Measurements from ENCODE around the gene DNAJA1.

DNA sequence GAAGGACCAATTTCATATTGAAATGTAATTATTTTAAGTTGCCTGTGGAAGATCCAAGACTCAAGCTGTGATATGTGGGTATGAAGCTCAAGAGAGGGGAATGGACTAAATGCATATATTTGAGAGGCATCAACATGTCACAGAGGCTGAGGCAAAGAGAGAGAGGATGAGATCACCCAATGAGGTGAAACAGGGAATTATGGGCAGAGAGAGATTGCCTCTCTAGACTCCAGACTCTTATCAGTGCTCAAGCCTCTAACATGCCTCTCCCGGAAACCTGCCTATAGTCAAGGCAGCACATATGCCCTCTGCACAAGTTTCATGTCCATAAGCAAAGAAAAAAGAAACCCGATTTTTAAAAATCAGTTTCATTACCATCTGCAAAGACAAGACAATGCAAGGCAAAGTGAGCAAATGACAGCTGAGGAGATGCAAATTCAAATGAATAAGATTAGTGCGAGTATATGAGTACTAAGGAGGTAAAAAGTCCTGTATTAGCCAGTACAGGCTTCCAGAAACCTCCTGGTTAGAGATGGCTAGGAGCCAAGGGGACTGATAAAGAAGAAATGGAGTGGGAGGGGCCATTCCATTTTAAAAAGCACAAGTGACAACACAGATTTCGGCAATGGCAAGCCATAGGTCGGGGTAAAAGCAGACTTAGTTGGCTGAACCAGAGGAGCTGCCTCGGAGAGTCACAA, 33.0 kb upstream of the DNAJA1 start:
- TF ChIP-seq, protein P1, sequence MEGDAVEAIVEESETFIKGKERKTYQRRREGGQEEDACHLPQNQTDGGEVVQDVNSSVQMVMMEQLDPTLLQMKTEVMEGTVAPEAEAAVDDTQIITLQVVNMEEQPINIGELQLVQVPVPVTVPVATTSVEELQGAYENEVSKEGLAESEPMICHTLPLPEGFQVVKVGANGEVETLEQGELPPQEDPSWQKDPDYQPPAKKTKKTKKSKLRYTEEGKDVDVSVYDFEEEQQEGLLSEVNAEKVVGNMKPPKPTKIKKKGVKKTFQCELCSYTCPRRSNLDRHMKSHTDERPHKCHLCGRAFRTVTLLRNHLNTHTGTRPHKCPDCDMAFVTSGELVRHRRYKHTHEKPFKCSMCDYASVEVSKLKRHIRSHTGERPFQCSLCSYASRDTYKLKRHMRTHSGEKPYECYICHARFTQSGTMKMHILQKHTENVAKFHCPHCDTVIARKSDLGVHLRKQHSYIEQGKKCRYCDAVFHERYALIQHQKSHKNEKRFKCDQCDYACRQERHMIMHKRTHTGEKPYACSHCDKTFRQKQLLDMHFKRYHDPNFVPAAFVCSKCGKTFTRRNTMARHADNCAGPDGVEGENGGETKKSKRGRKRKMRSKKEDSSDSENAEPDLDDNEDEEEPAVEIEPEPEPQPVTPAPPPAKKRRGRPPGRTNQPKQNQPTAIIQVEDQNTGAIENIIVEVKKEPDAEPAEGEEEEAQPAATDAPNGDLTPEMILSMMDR (IDR thresholded peaks at IDR 0.05), result no peak
- TF ChIP-seq POLR2A (IDR thresholded peaks at IDR 0.05), result no peak
